Activated CD8-positive, alpha-beta memory T cell treated with anti-CD3 and anti-CD28 coated beads for 1 hour (primary cell): Measurements from ENCODE around the gene SLC22A5.

Experiments used
- DNase-seq, 2 donors: peaks; one replicate each; pipeline ENCODE4 v3.0.0-alpha.2; 2020; ENCODE audit warnings: low read depth in 1 of 2; ENCODE audit errors: extremely low read depth in 1 of 2

SLC22A5 gene

GRCh38 chr5:132364319-132364718 lies 5.2 kb upstream of the SLC22A5 start:
- DNase-seq: no peak

- no peak for DNase-seq
Observed at GRCh38 chr5:132365213-132365612, 4.3 kb upstream of the SLC22A5 start.

DNA sequence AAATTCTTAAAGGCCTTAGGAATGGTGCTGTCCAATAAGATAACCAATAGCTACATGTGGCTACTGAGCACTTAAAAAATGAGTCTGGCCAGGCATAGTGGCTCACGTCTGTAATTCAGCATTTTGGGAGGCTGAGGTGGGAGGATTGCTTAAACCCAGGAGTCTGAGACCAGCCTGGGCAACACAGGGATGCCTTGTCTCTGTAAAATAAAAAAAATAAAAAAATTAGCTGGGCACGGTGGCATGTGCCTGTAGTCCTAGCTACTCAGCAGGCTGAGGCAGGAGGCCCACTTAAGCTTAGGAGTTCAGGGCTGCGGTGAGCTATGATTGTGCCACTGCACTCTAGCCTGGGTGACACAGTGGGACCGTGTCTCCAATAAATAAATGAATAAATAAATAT lies 1.3 kb upstream of the SLC22A5 start:
- DNase-seq: no peak

DNA sequence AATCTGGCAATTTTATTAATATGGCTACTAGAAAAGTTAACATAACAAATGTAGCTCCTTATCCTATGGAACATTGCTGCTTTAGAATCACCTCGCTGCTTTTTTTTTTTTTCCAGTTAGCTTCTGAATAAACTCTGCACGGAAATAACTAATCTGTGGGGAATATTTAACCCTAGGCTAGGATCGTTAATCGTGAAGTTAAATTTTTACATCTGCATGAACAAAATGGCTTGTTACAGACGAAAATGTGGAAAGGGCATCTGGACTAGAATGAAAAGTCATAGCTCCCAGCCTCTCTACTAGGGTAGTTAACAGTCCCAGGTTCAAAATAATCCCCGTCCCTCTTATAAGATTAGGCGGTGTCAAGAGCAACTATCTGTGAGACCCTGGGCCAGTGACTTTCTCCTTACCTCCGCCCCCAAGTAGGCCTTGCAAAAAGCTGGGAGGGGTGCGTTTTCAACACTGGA lies 470 bp upstream of the SLC22A5 start:
- no peak for DNase-seq

GRCh38 chr5:132370181-132370970 lies 866 bp downstream of the SLC22A5 start:
- DNase-seq: no peak

GRCh38 chr5:132370971-132371602 lies 1.6 kb downstream of the SLC22A5 start:
- DNase-seq: no peak

- no peak for DNase-seq
Observed at GRCh38 chr5:132371603-132371994, 2.1 kb downstream of the SLC22A5 start.

DNA sequence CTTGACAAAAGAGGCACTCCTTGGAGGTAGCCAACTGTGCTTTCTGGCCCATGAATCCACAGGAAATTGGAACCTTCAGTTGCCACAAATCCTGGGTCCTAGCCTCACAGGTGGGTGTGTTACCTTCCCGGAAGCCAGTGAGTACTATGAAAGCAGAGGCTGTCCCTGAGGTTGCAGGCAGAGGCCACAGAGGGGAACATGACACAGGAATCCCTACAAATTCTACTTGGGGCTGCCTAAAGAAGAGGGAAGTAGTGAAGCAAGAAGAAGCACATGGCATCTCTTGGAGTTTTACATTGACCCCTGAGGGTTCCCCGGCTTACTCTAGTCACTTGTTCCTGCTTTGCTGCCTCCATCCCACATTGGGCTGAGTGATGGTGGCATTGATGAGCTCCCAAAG lies 2.6 kb downstream of the SLC22A5 start:
- DNase-seq: no peak

- no peak for DNase-seq
Observed at GRCh38 chr5:132372542-132372941, 3.0 kb downstream of the SLC22A5 start.

DNA sequence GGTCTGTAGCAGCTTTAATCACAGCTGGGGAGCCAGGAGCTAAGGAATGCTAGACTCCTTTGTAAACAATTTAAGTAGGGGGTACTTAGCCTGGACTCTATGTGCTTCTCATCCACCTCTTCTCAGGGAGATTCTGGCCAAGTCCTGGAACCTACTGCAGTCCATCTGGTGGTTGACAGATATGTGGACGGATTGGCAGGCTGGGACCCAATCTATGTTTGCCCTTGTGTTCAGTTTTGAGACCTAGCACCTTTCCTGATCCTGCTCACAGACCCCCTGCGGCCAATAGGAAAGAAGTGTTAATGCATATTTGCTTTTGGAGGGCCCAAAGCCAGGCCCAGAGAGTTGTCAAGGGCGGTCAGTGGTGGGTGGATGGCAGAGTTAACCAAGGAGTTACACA lies 6.4 kb downstream of the SLC22A5 start:
- DNase-seq: no peak

DNA sequence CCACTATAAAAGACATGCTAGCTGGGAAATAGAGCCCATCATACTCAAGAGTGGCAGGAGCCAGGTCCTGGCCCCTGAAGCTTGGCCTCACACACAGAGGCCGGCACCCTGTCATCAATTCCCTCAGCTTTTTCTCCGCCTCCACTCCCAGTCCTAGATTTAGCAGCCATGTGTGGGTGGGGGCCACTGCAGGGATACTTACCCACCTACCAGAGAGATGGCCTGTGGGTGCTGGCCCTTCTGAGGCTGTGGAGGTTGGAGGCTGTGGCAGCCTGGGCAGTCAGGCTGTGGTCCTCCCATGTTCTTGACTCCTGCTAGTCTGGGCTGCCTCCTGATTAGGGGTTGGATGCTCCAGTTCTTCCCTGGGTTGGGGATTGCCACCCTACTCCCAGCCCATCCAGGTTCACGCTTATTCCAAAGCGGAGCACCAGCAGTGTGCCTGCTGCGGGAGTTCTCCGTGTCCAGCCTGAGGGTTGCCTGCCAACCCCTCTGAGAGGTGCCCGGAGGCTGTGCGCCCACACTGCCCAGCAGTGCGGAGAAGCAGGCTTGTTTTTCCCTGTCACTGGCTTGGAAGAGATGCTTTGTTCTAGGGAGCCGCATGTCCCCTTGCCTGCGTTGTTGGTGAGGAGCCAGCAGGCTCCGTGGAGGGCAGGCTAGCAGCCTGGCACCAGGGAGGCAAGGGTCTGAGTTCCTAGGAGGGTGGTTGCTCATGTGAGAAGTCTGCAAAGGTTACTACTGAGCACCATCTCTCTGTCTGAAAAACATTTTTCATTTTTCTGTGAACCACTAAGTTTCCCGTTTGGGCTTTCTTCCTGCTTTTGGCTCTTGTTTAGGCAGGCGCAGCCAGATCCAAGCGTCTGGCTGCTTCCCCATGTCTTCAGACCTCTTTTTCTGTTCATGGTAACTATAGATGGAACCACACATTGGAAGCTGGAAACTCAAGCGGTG lies 7.5 kb downstream of the SLC22A5 start:
- no peak for DNase-seq

DNA sequence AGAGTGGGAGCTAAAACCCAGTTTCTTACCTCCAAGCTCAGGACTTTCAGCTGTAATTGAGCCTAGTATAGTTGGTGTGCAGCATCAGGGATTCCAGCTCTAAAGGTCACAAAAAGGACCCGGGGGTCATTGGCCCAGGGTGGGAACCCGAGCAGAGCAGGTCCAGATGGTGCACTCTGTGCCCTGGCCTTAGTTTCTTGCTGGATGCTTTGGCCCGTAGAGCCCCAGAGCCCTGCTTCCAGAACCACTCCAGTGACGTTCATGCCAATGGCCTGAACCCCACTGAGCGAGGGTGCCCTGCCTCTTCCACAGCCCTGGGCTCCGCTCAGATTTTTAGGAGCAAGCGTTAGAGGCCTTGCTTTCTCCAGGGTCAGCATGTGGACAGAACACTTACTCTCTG lies 8.2 kb downstream of the SLC22A5 start:
- DNase-seq: no peak

DNA sequence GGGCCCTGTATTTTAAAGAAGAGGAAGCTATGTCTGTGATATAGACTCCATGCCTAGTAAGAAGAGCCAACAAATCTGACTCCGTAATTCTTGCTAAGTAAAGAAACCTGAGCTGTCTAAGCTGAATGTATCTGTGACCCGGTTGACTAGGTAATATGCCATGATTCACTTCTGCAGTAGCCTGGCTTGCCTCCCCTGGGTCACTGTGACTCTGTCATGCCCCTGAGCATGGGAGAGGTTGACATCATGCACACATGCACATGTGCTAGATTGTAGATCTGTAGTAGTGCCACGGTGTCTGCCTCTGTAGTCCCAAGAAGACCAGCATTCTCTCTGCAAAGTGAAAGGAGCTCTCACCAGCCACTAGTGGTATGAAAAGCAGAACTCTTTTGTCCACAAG lies 9.1 kb downstream of the SLC22A5 start:
- DNase-seq: no peak

- DNase-seq: no peak
Observed at GRCh38 chr5:132380047-132380446, 10.5 kb downstream of the SLC22A5 start.

DNA sequence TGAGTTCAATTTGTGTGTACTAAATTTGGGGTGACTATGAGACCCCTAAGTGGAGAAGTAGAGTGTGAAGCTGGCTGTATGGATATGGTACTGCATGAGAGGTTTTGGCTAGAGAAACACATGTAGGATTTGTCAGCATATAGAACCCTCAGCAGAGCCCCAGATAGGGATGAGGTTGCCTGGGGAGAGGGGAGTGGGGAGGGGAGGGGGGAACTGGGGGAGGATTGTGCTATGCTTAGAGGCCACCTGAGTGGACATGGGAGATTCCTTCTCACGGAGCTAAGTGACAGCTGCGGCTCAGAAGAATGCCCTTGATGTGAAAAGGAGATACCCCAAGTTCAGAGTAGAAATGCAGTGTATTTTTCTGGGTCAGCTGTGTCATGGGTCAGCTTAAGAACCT lies 11.2 kb downstream of the SLC22A5 start:
- no peak for DNase-seq

DNA sequence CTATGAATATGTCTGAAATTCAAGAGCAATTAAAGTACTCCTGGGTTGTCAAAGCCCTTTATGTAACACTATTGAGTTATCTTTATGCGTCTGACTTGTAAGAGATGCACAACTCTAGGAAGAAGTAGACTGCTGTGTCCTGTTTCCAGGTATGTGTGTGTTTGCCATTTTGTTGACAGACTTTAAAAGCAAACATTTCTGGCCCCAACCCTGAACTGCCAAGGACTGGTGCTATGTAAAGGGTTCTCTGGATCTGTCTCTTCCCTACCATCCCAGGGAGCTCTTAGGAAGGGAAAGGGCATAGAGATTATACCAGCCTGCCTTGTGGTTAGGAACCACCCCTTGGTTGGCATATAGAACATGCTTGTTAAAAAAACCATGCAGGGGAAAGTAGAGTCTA lies 12.1 kb downstream of the SLC22A5 start:
- DNase-seq: no peak

- DNase-seq: no peak
Observed at GRCh38 chr5:132383261-132383660, 13.8 kb downstream of the SLC22A5 start.

DNA sequence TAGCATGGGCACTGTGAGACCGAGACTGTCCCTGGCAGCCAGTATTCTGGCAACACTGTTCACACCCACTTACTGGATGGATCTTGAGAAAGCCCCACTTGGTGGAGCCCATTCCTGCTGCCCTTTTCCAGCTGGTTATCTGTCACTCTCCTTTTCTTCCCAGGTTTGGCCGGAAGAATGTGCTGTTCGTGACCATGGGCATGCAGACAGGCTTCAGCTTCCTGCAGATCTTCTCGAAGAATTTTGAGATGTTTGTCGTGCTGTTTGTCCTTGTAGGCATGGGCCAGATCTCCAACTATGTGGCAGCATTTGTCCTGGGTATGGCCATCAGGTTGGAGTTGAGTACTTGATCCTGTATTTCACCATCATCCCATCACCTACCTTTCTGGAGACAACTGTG lies 14.5 kb downstream of the SLC22A5 start:
- no peak for DNase-seq

- DNase-seq: no peak
Observed at GRCh38 chr5:132384506-132385050, 15.1 kb downstream of the SLC22A5 start.

DNA sequence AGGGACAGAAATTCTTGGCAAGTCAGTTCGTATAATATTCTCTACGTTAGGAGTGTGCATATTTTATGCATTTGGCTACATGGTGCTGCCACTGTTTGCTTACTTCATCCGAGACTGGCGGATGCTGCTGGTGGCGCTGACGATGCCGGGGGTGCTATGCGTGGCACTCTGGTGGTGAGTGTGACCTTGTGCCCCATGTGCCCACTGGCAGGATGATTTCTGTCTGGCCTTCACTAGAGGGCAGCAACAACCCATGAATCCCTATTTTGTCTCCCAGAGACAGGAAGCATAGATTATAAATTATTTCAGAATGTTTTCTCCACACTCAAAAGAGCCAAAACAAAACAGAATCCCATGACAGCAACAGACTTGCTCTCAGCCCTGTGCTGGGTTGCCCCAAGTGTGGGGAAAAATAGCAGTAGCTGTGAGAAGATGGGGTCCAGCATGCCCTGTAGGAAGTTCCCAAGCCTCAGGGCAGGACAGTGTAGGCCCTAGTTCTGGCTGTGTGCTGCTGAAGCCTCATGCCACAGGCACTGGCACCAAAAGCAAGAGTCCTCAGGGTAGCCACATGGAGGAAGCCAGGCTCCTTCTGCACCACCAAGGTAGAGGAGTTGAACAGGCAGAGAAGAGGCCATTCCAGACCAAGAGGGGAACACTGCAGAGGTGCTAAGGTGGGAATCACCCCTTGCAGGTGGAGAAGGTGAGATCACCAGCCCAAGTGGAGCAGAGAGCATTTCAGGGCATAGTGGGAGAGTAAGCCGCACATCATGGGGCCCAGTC lies 16.0 kb downstream of the SLC22A5 start:
- DNase-seq: peak; percentile 30 to 39
